Measurements from ENCODE around the gene PUS1. TPM values are rescaled to one million over a fixed set of nuclear protein-coding genes. Genes with fewer than 3 reads are reported as not detected.
A peak's percentile ranks its signal among the peaks of the same experiment; 100 is the strongest.

PUS1 gene
- total and polyA plus RNA-seq, 10 of the 15 experiments (the other 5 are each of a cell fraction or from before 2014, with no cell fraction given), result 1.3 to 74.2 (median 25.4) TPM

- Histone ChIP-seq H3K9ac (ENCODE audit: control insufficient read depth, insufficient read depth, low read length) (no peak overlapping the region), H4K20me1 (ENCODE audit: control insufficient read depth, insufficient read depth) (no peaks in the 10 kb centered on the region), H3K4me1 (ENCODE audit: control insufficient read depth, insufficient read depth, low read length) (no peaks in the 10 kb centered on the region), H2AFZ (ENCODE audit: control insufficient read depth, low read depth, low read length) (no peak overlapping the region), H3K4me2 (ENCODE audit: control insufficient read depth, insufficient read depth) (no peak overlapping the region), H3K27me3 (replicated peaks in 1 of 2; ENCODE audit: control insufficient read depth in 2 of 2, insufficient read depth in 2 of 2, low read length in 1 of 2) (no peaks in the 10 kb centered on the region), H3K9me3 (replicated peaks; ENCODE audit: control insufficient read depth, insufficient read depth, low read length) (no peaks in the 10 kb centered on the region), H3K4me3 (no peak overlapping the region), H3K36me3 (ENCODE audit: control insufficient read depth in 2 of 2, insufficient read depth in 2 of 2, low read length in 1 of 2) (peaks cover 6 to 17% of the 10 kb centered on the region in 2 experiments), H3K79me2 (ENCODE audit: control insufficient read depth, insufficient read depth, low read length) (no peaks in the 10 kb centered on the region), H3K27ac (ENCODE audit: control insufficient read depth, insufficient read depth) (no peak overlapping the region)
- ChIA-PET POLR2A (no interaction called here), RAD21 (ENCODE audit: unreplicated experiment) (no interaction called here), CTCF (no interaction called here), SMC1A (ENCODE audit: uncharacterized antibody, unreplicated experiment) (no interaction called here)
- FAIRE-seq, result no peak
- intact Hi-C loops (cut with micrococcal nuclease; ENCODE audit: unreplicated experiment), result no loop called here
- DNase-seq (ENCODE audit: low read depth, low spot score), result no peak
- over 99% methylated on average over 7 of the region's 7 CpGs for WGBS (ENCODE audit: insufficient coverage, insufficient replicate concordance, low lambda C conversion rate, missing lambda C conversion rate)
- TF ChIP-seq, protein P1, sequence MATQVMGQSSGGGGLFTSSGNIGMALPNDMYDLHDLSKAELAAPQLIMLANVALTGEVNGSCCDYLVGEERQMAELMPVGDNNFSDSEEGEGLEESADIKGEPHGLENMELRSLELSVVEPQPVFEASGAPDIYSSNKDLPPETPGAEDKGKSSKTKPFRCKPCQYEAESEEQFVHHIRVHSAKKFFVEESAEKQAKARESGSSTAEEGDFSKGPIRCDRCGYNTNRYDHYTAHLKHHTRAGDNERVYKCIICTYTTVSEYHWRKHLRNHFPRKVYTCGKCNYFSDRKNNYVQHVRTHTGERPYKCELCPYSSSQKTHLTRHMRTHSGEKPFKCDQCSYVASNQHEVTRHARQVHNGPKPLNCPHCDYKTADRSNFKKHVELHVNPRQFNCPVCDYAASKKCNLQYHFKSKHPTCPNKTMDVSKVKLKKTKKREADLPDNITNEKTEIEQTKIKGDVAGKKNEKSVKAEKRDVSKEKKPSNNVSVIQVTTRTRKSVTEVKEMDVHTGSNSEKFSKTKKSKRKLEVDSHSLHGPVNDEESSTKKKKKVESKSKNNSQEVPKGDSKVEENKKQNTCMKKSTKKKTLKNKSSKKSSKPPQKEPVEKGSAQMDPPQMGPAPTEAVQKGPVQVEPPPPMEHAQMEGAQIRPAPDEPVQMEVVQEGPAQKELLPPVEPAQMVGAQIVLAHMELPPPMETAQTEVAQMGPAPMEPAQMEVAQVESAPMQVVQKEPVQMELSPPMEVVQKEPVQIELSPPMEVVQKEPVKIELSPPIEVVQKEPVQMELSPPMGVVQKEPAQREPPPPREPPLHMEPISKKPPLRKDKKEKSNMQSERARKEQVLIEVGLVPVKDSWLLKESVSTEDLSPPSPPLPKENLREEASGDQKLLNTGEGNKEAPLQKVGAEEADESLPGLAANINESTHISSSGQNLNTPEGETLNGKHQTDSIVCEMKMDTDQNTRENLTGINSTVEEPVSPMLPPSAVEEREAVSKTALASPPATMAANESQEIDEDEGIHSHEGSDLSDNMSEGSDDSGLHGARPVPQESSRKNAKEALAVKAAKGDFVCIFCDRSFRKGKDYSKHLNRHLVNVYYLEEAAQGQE (IDR thresholded peaks at IDR 0.05; ENCODE audit: low read depth, low read length), result no peak
- TF ChIP-seq MXI1 (IDR thresholded peaks at IDR 0.05; ENCODE audit: low read depth, low read length) (no peak), E2F4 (IDR thresholded peaks at IDR 0.05; ENCODE audit: low read depth, low read length) (no peak), POLR2A (IDR thresholded peaks at IDR 0.05; ENCODE audit: low read depth, low read length) (0 out of 2 replicates have a peak, but pooled peaks have one; percentile 15), PML (IDR thresholded peaks at IDR 0.05; ENCODE audit: low read length) (no peak), RELA (IDR thresholded peaks at IDR 0.05; ENCODE audit: borderline replicate concordance, partially characterized antibody) (no peak), RBBP5 (conservative IDR thresholded peaks at IDR 0.05) (no peak)
- TF ChIP-seq, protein P2, sequence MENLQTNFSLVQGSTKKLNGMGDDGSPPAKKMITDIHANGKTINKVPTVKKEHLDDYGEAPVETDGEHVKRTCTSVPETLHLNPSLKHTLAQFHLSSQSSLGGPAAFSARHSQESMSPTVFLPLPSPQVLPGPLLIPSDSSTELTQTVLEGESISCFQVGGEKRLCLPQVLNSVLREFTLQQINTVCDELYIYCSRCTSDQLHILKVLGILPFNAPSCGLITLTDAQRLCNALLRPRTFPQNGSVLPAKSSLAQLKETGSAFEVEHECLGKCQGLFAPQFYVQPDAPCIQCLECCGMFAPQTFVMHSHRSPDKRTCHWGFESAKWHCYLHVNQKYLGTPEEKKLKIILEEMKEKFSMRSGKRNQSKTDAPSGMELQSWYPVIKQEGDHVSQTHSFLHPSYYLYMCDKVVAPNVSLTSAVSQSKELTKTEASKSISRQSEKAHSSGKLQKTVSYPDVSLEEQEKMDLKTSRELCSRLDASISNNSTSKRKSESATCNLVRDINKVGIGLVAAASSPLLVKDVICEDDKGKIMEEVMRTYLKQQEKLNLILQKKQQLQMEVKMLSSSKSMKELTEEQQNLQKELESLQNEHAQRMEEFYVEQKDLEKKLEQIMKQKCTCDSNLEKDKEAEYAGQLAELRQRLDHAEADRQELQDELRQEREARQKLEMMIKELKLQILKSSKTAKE (IDR thresholded peaks at IDR 0.05; ENCODE audit: low read depth, poor library complexity, severe bottlenecking), result no peak
- in situ Hi-C loops (cut with MboI), result no loop called here
- no peak for ATAC-seq
- no TSS peak for BruUV-seq (replicated peaks)
These were observed 12.9 kb downstream of the PUS1 start for GRCh38 chr12:131941987-131942341.

Measured in GM12878 (cell line).